IMR-90 (cell line): ENCODE measurements around the gene TBCA.

ENCODE experiments used
- CEBPB ChIP-seq: IDR thresholded peaks from 2 replicates; pipeline ENCODE4 v1.6.1; 2012; ENCODE audit warnings: low read depth, low read length, improper control_type of control experiment
- CHD1 ChIP-seq: IDR thresholded peaks from 2 replicates; pipeline ENCODE4 v1.6.1; 2012; ENCODE audit warnings: low read depth, low read length, improper control_type of control experiment
- POLR2A ChIP-seq: IDR thresholded peaks from 2 replicates; pipeline ENCODE4 v1.6.1; 2012; ENCODE audit warnings: mild to moderate bottlenecking, low read depth, low read length
- TF ChIP-seq, protein P1 (sequence below): conservative IDR thresholded peaks from 2 replicates; pipeline ENCODE4 v1.5.1; 2012; ENCODE audit warnings: mild to moderate bottlenecking, low read depth, low read length, improper control_type of control experiment

DNA sequence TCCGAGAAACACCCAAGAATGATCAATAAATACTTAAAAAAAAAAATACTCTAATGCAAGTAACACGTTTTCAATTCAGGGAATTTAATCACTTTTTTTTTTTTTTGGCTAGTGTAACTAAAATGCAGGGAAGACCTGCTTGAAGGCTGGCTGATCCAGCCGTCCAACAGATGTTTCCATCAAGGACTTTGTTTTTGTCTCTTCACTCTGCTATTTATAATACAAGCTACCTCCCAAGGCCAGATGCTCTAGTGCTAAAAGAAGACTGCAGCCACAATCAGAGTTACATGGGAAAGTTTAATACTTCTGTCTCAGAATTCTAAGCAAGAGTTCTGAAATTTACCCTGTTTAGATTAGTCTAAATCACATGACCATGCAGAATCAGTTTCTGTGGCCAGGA, 14.5 kb downstream of the TBCA start:
- TF ChIP-seq, protein P1, sequence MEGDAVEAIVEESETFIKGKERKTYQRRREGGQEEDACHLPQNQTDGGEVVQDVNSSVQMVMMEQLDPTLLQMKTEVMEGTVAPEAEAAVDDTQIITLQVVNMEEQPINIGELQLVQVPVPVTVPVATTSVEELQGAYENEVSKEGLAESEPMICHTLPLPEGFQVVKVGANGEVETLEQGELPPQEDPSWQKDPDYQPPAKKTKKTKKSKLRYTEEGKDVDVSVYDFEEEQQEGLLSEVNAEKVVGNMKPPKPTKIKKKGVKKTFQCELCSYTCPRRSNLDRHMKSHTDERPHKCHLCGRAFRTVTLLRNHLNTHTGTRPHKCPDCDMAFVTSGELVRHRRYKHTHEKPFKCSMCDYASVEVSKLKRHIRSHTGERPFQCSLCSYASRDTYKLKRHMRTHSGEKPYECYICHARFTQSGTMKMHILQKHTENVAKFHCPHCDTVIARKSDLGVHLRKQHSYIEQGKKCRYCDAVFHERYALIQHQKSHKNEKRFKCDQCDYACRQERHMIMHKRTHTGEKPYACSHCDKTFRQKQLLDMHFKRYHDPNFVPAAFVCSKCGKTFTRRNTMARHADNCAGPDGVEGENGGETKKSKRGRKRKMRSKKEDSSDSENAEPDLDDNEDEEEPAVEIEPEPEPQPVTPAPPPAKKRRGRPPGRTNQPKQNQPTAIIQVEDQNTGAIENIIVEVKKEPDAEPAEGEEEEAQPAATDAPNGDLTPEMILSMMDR = no peak
- TF ChIP-seq POLR2A = no peak
- no peak for TF ChIP-seq CEBPB
- no peak for TF ChIP-seq CHD1
